IMR-90 (cell line): Measurements from ENCODE around the gene PLEK.

Source experiments
- BHLHE40 ChIP-seq: fragments of 150-350 bp; IDR thresholded peaks from 2 replicates; pipeline ENCODE4 v1.6.1; 2016; ENCODE audit warnings: mild to moderate bottlenecking, low read depth, low read length
- CEBPB ChIP-seq: IDR thresholded peaks from 2 replicates; pipeline ENCODE4 v1.6.1; 2012; ENCODE audit warnings: low read depth, low read length, improper control_type of control experiment
- CHD1 ChIP-seq: IDR thresholded peaks from 2 replicates; pipeline ENCODE4 v1.6.1; 2012; ENCODE audit warnings: low read depth, low read length, improper control_type of control experiment
- CTCF ChIP-seq: conservative IDR thresholded peaks from 2 replicates; pipeline ENCODE4 v1.5.1; 2012; ENCODE audit warnings: mild to moderate bottlenecking, low read depth, low read length, improper control_type of control experiment
- ELK1 ChIP-seq: fragments of 150-350 bp; IDR thresholded peaks from 2 replicates; pipeline ENCODE4 v1.6.1; 2016; ENCODE audit warnings: low read depth, mild to moderate bottlenecking, low read length, moderate library complexity, borderline replicate concordance
- MAFK ChIP-seq: IDR thresholded peaks from 2 replicates; pipeline ENCODE4 v1.6.1; 2012; ENCODE audit warnings: low read depth, low read length, improper control_type of control experiment
- MAZ ChIP-seq: IDR thresholded peaks from 2 replicates; pipeline ENCODE4 v1.6.1; 2012; ENCODE audit warnings: low read depth, mild to moderate bottlenecking, low read length, improper control_type of control experiment, moderate library complexity, borderline replicate concordance
- MXI1 ChIP-seq: IDR thresholded peaks from 2 replicates; pipeline ENCODE4 v1.6.1; 2012; ENCODE audit warnings: low read depth, mild to moderate bottlenecking, low read length, moderate library complexity, borderline replicate concordance
- NFE2L2 ChIP-seq: fragments of 150-350 bp; IDR thresholded peaks from 2 replicates; pipeline ENCODE4 v1.6.1; 2016; ENCODE audit warnings: low read depth, mild to moderate bottlenecking, low read length
- POLR2A ChIP-seq: IDR thresholded peaks from 2 replicates; pipeline ENCODE4 v1.6.1; 2012; ENCODE audit warnings: mild to moderate bottlenecking, low read depth, low read length
- RAD21 ChIP-seq: IDR thresholded peaks from 2 replicates; pipeline ENCODE4 v1.6.1; 2012; ENCODE audit warnings: low read length, improper control_type of control experiment
- RCOR1 ChIP-seq: IDR thresholded peaks from 2 replicates; pipeline ENCODE4 v1.6.1; 2012; ENCODE audit warnings: mild to moderate bottlenecking, low read length, improper control_type of control experiment; ENCODE audit not compliant: insufficient replicate concordance
- RFX5 ChIP-seq: IDR thresholded peaks from 2 replicates; pipeline ENCODE4 v1.8.0; 2012; ENCODE audit warnings: low read depth, mild to moderate bottlenecking, low read length, moderate library complexity
- SMC3 ChIP-seq: fragments of 150-350 bp; IDR thresholded peaks from 2 replicates; pipeline ENCODE4 v1.6.1; 2016; ENCODE audit warnings: low read depth, mild to moderate bottlenecking, antibody characterized with exemption, low read length, moderate library complexity

GRCh38 chr2:68342470-68342869 is 22.6 kb upstream of the PLEK start:
- TF ChIP-seq CTCF (no peak), POLR2A (no peak), MAFK (no peak; the same call in 1 of the 2 replicates), RAD21 (no peak), NFE2L2 (no peak), BHLHE40 (no peak), CEBPB (no peak), MAZ (no peak), ELK1 (no peak), CHD1 (no peak), RCOR1 (no peak), RFX5 (no peak), SMC3 (no peak), MXI1 (no peak)
